GM18858 (cell line): ENCODE data around the gene MAN1C1.
"Not testable (repeated sequence)": the region's sequence is repeated elsewhere in the genome, so short reads cannot be mapped to it uniquely, and the experiment has no call there.

Experiments used
- ATAC-seq: cut with Tn5 transposase; IDR thresholded peaks from one replicate; pipeline ENCODE4 v1.9.1; 2021; ENCODE audit not compliant: unreplicated experiment

Gene MAN1C1

DNA sequence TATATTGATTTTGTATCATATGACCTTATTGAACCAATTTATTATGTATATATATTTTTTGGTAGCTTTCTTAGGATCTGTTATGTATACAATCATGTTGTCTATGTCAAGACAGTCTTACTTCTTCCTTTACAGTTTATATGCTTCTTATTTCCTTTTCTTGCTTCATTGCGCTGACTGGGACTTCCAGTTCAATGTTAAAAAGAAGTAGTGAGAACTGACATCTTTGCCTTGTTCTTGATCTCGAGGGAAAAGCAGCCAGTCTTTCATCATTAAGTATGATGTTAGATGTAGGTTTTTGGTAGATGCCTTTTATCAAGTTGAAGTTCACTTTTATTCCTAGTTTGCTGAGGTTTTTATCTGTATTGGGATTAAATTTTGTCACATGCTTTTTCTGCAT, 17.5 kb downstream of the MAN1C1 start:
- ATAC-seq = no peak

DNA sequence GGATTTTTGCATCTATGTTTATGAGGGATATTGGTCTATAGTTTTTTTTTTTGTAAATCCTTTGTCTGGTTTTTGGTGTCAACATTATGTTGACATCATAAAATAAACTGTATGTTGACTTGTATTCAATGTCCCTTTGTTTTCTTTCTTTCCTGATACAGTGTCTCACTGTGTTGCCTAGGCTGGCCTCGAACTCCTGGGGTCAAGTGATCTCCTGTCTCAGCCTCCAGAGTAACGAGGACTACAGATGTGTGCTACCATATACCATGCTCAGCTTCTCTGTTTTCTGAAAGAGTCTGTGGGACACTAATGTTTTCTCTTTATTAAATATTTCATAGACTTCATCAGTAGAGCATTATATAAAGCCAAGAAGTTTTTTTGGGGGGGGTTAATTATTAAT, 18.3 kb downstream of the MAN1C1 start:
- no peak for ATAC-seq

- ATAC-seq = not testable (repeated sequence)
Measured at GRCh38 chr1:25636141-25636540, 19.6 kb downstream of the MAN1C1 start.

GRCh38 chr1:25640646-25641328, 24.2 kb downstream of the MAN1C1 start:
- ATAC-seq = no peak

GRCh38 chr1:25641329-25641725, 24.7 kb downstream of the MAN1C1 start:
- ATAC-seq = no peak

DNA sequence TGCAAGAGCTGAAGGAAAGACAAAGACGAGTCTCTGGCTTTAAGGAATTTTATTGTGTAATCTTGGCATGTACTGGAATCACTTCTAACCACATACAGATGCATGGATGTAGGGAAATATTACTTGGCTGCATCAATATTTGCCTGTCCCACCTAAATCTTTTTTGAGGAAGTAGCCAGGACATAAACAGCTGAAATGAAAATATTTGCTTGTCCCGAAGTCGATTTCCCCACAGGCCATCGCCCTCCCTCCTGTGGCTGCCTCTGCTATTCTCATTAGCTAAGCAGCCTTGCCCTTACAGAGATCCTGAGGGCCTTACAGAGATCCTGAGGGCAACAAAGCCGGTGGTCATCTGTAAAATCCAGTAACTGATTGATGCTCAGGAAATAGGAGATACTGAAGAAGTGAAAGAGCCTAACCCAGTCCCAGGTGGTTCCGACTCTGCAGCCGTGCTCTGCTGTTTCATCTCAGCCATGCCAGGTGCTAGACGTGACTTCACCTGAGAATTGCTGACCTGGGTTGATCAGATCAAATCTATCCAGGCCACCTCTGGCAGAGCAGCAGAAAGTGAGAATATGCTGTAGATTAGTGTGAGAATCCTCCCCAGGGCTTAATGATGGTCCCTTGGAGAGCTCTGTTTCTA, 25.5 kb downstream of the MAN1C1 start:
- ATAC-seq = no peak

DNA sequence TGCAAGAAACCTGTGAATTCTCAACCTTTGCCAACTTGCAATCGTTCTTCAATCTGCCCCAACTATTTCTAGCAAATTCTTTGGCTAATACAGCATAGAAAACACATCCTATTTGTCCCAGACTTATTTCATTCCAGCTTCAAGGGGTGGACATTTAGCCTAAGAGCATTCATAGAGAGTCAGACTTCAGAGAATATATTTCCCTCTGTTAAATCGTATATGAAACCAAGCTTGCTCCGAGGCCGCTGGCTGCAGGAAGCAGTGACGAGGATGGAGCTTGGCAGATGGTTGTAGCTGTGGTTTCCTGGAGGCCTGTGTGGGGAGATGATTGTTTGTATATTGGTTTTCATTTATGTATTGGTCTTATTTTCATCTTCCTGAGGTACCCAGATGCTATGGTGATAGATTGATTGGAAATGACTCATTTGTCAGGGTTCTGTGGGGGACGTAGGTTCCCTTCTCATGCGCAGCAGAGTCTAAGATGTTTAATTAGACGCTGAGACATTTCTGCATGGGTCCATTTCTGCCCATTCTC, 26.1 kb downstream of the MAN1C1 start:
- ATAC-seq = peak; percentile 51

GRCh38 chr1:25643929-25644328, 27.3 kb downstream of the MAN1C1 start:
- ATAC-seq = no peak

DNA sequence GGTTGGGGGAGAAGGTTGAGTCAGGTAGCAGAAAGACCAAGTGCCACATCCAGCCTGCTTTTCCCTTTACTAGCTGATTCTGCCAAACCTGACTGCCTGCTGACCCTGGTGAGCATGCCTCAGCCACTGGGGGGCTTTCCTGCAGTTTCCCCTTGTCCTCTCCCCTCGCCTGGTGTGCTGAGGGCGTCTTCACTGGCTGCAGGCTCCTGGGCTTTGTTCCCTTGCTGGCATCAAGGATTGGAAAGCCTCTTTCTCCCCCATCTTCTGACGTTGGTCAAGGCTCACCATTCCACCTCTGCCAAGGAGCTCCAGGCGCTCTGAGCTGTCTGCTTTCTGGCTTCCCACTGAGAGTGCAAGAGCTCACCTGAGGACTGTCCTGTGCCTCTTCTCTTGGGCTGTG, 28.4 kb downstream of the MAN1C1 start:
- no peak for ATAC-seq

DNA sequence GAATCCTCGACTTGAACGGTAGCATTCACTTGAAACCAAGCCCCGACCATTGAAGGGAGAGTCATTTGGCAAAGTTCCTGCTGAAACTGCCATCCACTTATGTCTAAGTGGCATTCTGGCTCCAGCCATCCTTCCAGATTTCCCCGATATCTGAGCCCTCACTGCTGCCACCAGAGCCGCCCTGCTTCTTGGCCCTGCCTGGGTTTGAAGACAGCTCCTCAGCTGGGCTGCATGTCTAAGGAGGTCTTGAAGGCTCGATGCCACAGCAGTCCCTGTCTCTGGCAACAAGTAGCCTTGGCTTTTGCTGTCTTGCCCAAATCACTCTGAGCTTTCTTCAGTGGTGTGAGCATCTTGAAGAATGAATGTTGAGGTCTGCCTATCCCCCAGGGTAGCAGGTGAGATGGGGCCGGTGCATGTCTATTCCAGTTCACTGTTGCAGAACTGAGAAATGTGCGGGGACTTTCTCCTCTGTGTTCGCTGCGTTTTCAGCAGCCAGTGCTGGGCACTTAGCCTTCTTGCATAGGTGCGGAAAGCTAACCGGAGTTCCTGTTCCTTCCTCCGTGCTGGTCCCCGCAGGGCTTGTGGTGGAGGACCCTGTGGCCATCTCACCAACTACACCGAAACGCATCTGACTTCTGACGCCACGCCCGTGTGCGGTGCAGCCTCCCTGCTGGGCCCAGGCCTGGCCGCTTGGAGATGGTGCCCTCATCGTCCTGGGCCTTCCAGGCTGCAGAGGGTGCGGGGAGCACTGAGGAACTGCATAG, 29.2 kb downstream of the MAN1C1 start:
- no peak for ATAC-seq

GRCh38 chr1:25647106-25647505, 30.5 kb downstream of the MAN1C1 start:
- no peak for ATAC-seq

GRCh38 chr1:25647863-25648262, 31.3 kb downstream of the MAN1C1 start:
- ATAC-seq = no peak

DNA sequence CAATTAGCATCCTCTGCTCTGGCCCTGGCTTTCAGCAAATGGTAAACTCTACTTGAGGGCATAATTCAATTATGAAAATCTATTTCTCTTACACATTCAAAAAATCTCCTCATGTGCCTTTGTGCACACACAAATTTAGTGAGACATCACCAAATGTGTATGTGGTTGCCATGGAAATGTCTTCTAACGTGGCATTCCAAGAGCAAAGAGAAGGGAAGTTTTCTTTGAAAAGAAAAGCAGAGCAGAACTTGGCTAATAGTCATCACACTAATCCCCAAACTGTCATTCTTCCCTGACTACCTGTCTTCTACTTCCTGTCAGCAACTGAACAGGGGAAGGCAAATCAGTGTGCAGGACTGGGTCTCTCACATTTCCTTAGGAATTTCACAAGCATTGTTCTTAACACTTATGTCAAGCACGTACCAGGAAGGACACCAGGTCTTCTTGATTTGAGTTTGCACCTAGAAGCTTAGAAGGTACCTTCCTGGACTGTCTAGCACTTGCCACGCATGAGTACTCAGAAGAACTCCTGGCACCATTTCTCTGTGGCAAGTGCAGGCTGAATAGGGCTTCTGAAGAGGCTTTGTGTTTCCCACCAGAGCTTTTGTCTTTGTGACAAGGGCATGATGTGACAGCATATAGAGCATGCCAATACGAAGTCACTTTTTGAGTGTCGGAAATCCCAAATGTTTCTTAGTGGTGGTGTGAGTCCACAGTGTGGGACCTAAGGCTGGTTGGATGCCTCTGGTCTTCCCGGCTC, 32.3 kb downstream of the MAN1C1 start:
- ATAC-seq = no peak

- ATAC-seq = no peak
Measured at GRCh38 chr1:25649505-25650288, 33.1 kb downstream of the MAN1C1 start.

- no peak for ATAC-seq
Measured at GRCh38 chr1:25650289-25650576, 33.6 kb downstream of the MAN1C1 start.

DNA sequence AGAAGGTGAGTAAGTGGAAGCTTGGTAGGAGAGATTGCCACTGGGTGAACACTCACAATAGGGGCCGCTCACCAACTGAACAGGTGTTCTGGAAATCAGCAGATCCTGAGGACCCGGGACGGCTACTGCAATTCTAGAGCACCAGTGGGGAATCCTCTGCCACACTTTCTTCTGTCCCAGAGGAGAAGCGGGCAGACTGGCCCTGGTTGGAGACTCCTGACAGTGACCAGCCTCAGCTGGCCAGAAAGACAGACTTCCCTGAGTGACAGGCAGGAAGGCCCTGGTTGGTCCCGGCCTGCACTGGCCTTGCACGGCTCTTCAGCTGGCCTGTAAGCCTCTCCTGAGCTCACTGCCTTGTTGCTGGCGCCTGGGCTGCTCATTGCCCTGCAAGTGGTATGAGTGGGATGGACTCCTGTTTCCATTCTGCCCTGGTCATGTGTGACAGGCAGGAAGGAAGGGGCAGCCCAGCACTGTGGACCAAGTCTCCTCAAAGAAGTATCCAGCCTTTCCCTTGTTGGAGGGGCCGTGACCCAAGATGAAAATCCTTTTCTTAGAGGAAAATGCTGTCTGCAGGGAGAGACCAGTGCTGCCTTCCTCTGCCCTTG, 34.5 kb downstream of the MAN1C1 start:
- no peak for ATAC-seq

GRCh38 chr1:25651824-25652741, 35.5 kb downstream of the MAN1C1 start:
- no peak for ATAC-seq

- ATAC-seq = no peak
Measured at GRCh38 chr1:25653558-25653957, 37.0 kb downstream of the MAN1C1 start.

DNA sequence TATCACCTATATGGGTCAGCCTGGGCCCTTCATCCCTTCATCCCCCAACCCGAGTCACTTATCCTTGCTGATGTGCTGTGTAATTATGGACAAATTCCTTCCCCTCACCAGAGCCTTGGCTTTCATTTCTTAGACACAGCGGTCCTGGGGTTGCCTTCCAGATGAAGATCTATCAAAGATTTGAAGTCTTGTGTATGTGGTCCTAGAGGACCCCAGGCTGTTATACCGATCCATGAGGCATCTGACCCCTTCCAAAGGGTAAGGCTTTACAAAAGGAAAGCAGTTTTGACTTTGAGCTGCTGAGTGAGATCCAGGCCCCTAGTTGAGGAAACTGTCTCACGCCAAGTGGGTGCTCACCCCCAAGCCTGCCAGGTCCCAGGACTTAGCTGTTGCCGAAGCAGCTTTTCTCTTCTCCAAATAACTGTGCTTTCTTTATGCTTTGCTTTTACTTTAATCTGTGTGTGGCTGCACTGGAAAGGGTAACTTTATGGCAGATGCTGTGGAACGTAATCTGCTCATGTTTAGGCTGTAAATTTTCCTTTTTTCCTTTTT, 37.6 kb downstream of the MAN1C1 start:
- ATAC-seq = no peak
